Measurements from ENCODE around the gene SZRD1. TPM values are rescaled to one million over a fixed set of nuclear protein-coding genes. Genes with fewer than 3 reads are reported as not detected.
A peak's percentile ranks its signal among the peaks of the same experiment; 100 is the strongest.

The SZRD1 gene
- polyA plus RNA-seq, 1 donor from 2014 or later, result 13.6 TPM

DNA sequence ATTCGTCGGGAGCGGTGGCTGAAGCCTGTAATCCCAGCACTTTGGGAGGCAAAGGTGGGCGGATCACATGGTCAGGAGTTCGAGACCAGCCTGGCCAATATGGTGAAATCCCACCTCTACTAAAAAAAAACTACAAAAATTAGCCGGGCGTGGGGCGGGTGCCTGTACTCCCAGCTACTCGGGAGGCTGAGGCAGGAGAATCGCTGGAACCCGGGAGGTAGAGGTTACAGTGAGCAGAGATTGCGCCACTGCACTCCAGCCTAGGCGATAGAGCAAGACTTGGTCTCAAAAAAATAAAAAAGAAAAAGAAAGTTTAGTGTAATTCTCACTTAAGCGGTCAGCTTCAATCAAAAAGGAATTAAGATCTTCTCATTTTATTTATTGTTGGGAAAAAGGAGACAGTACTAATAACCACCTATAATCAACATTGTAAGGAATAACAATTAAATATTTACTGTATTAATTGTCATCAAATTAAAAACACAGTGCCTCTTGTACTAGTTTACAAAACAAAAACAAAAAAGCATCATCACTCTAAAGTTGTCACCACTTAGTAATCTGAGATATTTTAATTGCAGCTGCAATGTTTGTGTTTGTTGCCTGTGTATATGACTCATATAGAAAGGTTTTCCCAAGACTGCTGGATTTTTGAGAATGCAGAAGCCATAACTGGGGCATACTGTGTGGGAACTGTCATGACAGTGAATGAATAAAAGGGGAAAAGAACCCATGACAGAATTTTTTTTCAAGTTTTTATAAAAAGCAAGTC lies 18.4 kb upstream of the SZRD1 start:
- Histone ChIP-seq H3K4me2 (ENCODE audit: low read length) (no peak overlapping the region), H3K9me3 (ENCODE audit: low read length) (no peaks in the 10 kb centered on the region), H3F3A (ENCODE audit: insufficient read depth, low read length, poor library complexity, severe bottlenecking) (no peaks in the 10 kb centered on the region), H3K36me3 (ENCODE audit: insufficient read depth, low read length) (no peaks in the 10 kb centered on the region), H3K9me2 (ENCODE audit: insufficient read depth, low read length) (no peaks in the 10 kb centered on the region), H2AFZ (ENCODE audit: low read depth, low read length) (no peak overlapping the region), H3K27ac (ENCODE audit: low read length) (no peak overlapping the region), H3K9ac (ENCODE audit: low read length) (no peak overlapping the region), H3K27me3 (ENCODE audit: insufficient read depth, low read depth, low read length) (no peaks in the 10 kb centered on the region), H4K20me1 (ENCODE audit: insufficient read depth) (no peaks in the 10 kb centered on the region), H3K79me2 (replicated peaks; ENCODE audit: insufficient read depth, low read length) (peaks cover 76% of the 10 kb centered on the region), H3K4me3 (ENCODE audit: low read length) (peak overlapping the region; percentile 94)
- TF ChIP-seq EP300 (conservative IDR thresholded peaks at IDR 0.05; ENCODE audit: poor library complexity, severe bottlenecking) (no peak), SMC3 (conservative IDR thresholded peaks at IDR 0.05; ENCODE audit: poor library complexity) (no peak), TAF1 (IDR thresholded peaks at IDR 0.05; ENCODE audit: low read depth) (no peak), RAD21 (conservative IDR thresholded peaks at IDR 0.05) (no peak), EZH2 (IDR thresholded peaks at IDR 0.05; ENCODE audit: borderline replicate concordance, insufficient read depth, low read length, poor library complexity, severe bottlenecking) (no peak), POLR2AphosphoS5 (IDR thresholded peaks at IDR 0.05) (no peak), MXI1 (conservative IDR thresholded peaks at IDR 0.05; ENCODE audit: poor library complexity, severe bottlenecking) (no peak)
- TF ChIP-seq, protein P1, sequence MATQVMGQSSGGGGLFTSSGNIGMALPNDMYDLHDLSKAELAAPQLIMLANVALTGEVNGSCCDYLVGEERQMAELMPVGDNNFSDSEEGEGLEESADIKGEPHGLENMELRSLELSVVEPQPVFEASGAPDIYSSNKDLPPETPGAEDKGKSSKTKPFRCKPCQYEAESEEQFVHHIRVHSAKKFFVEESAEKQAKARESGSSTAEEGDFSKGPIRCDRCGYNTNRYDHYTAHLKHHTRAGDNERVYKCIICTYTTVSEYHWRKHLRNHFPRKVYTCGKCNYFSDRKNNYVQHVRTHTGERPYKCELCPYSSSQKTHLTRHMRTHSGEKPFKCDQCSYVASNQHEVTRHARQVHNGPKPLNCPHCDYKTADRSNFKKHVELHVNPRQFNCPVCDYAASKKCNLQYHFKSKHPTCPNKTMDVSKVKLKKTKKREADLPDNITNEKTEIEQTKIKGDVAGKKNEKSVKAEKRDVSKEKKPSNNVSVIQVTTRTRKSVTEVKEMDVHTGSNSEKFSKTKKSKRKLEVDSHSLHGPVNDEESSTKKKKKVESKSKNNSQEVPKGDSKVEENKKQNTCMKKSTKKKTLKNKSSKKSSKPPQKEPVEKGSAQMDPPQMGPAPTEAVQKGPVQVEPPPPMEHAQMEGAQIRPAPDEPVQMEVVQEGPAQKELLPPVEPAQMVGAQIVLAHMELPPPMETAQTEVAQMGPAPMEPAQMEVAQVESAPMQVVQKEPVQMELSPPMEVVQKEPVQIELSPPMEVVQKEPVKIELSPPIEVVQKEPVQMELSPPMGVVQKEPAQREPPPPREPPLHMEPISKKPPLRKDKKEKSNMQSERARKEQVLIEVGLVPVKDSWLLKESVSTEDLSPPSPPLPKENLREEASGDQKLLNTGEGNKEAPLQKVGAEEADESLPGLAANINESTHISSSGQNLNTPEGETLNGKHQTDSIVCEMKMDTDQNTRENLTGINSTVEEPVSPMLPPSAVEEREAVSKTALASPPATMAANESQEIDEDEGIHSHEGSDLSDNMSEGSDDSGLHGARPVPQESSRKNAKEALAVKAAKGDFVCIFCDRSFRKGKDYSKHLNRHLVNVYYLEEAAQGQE (IDR thresholded peaks at IDR 0.05; ENCODE audit: borderline replicate concordance), result no peak
- TF ChIP-seq, protein P2, sequence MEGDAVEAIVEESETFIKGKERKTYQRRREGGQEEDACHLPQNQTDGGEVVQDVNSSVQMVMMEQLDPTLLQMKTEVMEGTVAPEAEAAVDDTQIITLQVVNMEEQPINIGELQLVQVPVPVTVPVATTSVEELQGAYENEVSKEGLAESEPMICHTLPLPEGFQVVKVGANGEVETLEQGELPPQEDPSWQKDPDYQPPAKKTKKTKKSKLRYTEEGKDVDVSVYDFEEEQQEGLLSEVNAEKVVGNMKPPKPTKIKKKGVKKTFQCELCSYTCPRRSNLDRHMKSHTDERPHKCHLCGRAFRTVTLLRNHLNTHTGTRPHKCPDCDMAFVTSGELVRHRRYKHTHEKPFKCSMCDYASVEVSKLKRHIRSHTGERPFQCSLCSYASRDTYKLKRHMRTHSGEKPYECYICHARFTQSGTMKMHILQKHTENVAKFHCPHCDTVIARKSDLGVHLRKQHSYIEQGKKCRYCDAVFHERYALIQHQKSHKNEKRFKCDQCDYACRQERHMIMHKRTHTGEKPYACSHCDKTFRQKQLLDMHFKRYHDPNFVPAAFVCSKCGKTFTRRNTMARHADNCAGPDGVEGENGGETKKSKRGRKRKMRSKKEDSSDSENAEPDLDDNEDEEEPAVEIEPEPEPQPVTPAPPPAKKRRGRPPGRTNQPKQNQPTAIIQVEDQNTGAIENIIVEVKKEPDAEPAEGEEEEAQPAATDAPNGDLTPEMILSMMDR (IDR thresholded peaks at IDR 0.05; ENCODE audit: poor library complexity, severe bottlenecking), result no peak

DNA sequence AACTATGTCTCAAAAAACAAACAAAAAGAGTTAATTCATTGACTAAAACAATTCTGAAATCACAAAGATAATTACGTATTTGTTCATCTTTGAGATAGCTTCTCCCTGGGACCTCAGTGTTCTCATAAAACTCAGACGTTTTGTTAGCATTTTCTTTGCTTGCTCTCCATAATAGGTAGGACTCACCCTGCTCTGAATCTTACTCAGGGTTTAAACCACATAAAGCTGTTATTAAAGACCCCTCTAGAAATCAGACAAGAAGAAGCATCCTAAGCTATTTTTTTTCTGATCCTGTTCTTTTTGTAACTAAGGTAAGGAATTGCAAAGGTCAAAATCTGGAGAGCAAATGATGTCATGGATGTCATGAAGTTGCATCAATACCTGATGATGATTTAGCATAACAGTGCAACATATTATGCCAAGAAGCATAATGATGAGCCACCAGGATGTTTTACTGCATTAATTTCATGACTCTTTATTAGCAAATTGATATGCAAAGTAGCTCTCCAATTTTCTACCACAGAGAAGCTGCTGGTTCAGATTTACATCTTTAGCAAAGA lies 17.1 kb upstream of the SZRD1 start:
- Histone ChIP-seq H3K9ac (ENCODE audit: low read length) (no peak overlapping the region), H3K36me3 (ENCODE audit: insufficient read depth, low read length) (no peaks in the 10 kb centered on the region), H3K4me3 (ENCODE audit: low read length) (peak overlapping the region; percentile 94), H3K9me3 (ENCODE audit: low read length) (no peaks in the 10 kb centered on the region), H3K79me2 (replicated peaks; ENCODE audit: insufficient read depth, low read length) (peaks cover 63% of the 10 kb centered on the region), H4K20me1 (ENCODE audit: insufficient read depth) (no peaks in the 10 kb centered on the region), H3K9me2 (ENCODE audit: insufficient read depth, low read length) (no peaks in the 10 kb centered on the region), H3K27me3 (ENCODE audit: insufficient read depth, low read depth, low read length) (no peaks in the 10 kb centered on the region), H3F3A (ENCODE audit: insufficient read depth, low read length, poor library complexity, severe bottlenecking) (no peaks in the 10 kb centered on the region), H3K27ac (ENCODE audit: low read length) (peak overlapping the region; percentile 92), H2AFZ (ENCODE audit: low read depth, low read length) (no peak overlapping the region), H3K4me2 (ENCODE audit: low read length) (peak overlapping the region; percentile 85)
- no peak for TF ChIP-seq MXI1 (conservative IDR thresholded peaks at IDR 0.05; ENCODE audit: poor library complexity, severe bottlenecking)
- no peak for TF ChIP-seq SMC3 (conservative IDR thresholded peaks at IDR 0.05; ENCODE audit: poor library complexity)
- TF ChIP-seq EZH2 (IDR thresholded peaks at IDR 0.05; ENCODE audit: borderline replicate concordance, insufficient read depth, low read length, poor library complexity, severe bottlenecking), result no peak
- TF ChIP-seq, protein P2 (IDR thresholded peaks at IDR 0.05; ENCODE audit: poor library complexity, severe bottlenecking), result no peak
- TF ChIP-seq RAD21 (conservative IDR thresholded peaks at IDR 0.05), result no peak
- TF ChIP-seq, protein P1 (IDR thresholded peaks at IDR 0.05; ENCODE audit: borderline replicate concordance), result no peak

All from neural cell (in vitro differentiated cells).